DOHH2 (cell line): ENCODE data around the gene HRH1.

Experiments used
- H3F3A ChIP-seq: fragments of 200-600 bp; sonication (generic), shearing (Covaris generic); 2 replicates; pipeline ENCODE4 v1.6.0; 2016; ENCODE audit warnings: antibody characterized with exemption, mild to moderate bottlenecking; ENCODE audit not compliant: control insufficient read depth, insufficient read depth
- H3K27ac ChIP-seq: fragments of 200-600 bp; sonication (generic); 2 replicates; pipeline ENCODE4 v1.5.1; 2014; ENCODE audit warnings: low read depth, mild to moderate bottlenecking, low read length, moderate library complexity
- H3K27me3 ChIP-seq: fragments of 200-600 bp; sonication (generic); 2 replicates; pipeline ENCODE4 v1.6.1; 2014; ENCODE audit warnings: mild to moderate bottlenecking, low read length, mixed read lengths; ENCODE audit not compliant: control insufficient read depth
- H3K36me3 ChIP-seq: fragments of 200-600 bp; sonication (generic); 2 replicates; pipeline ENCODE4 v1.6.1; 2014; ENCODE audit warnings: mild to moderate bottlenecking, low read length, moderate library complexity, mixed read lengths; ENCODE audit not compliant: control insufficient read depth
- H3K4me1 ChIP-seq: fragments of 200-600 bp; sonication (generic); 2 replicates; pipeline ENCODE4 v1.6.1; 2014; ENCODE audit warnings: mild to moderate bottlenecking, low read length, mixed read lengths; ENCODE audit not compliant: control insufficient read depth
- H3K4me2 ChIP-seq: fragments of 200-600 bp; sonication (generic); 2 replicates; pipeline ENCODE4 v1.6.0; 2014; ENCODE audit warnings: mild to moderate bottlenecking, low read length, moderate library complexity
- H3K4me3 ChIP-seq: fragments of 200-600 bp; sonication (generic); 2 replicates; pipeline ENCODE4 v1.5.1; 2014; ENCODE audit warnings: mild to moderate bottlenecking, low read length, mixed read lengths
- H3K79me2 ChIP-seq: fragments of 200-600 bp; sonication (generic); 2 replicates; pipeline ENCODE4 v1.6.1; 2014; ENCODE audit warnings: mild to moderate bottlenecking, low read length, mixed read lengths; ENCODE audit not compliant: control insufficient read depth
- H3K9me2 ChIP-seq: fragments of 200-600 bp; sonication (generic); replicated peaks from 2 replicates; pipeline ENCODE4 v1.6.1; 2014; ENCODE audit warnings: mild to moderate bottlenecking, low read length, mixed read lengths; ENCODE audit not compliant: control insufficient read depth
- H3K9me3 ChIP-seq: fragments of 200-600 bp; sonication (generic); 2 replicates; pipeline ENCODE4 v1.6.1; 2014; ENCODE audit warnings: antibody characterized with exemption, low read length, mixed read lengths; ENCODE audit not compliant: control insufficient read depth, insufficient read depth
- H4K20me1 ChIP-seq: fragments of 200-600 bp; sonication (generic); 2 replicates; pipeline ENCODE4 v1.6.0; 2014; ENCODE audit warnings: low read depth, mild to moderate bottlenecking, antibody characterized with exemption, low read length, moderate library complexity; ENCODE audit not compliant: control insufficient read depth, insufficient read depth
- CTCF ChIP-seq: fragments of 200-600 bp; sonication (generic); IDR thresholded peaks from one replicate; pipeline ENCODE4 v1.5.1; 2014; ENCODE audit warnings: antibody characterized with exemption, mild to moderate bottlenecking, low read depth, low read length; ENCODE audit not compliant: poor library complexity, severe bottlenecking
- EZH2phosphoT487 ChIP-seq: fragments of 200-600 bp; sonication (generic); IDR thresholded peaks from 2 replicates; pipeline ENCODE4 v1.6.1; 2017; ENCODE audit warnings: borderline replicate concordance, mild to moderate bottlenecking, antibody characterized with exemption, low read length, moderate library complexity, mixed read lengths

The HRH1 gene

GRCh38 chr3:11238880-11239279, 84.6 kb downstream of the HRH1 start:
- peaks cover 15% of the 10 kb centered on the region for H3K27me3 ChIP-seq
- H3K4me3 ChIP-seq = no peak overlapping the region
- H3K9me3 ChIP-seq = peaks cover 10% of the 10 kb centered on the region
- H3K4me2 ChIP-seq = no peak overlapping the region
- H3K79me2 ChIP-seq = no peaks in the 10 kb centered on the region
- no peaks in the 10 kb centered on the region for H3K9me2 ChIP-seq
- H3K27ac ChIP-seq = no peak overlapping the region
- TF ChIP-seq CTCF = no peak
- TF ChIP-seq EZH2phosphoT487 = no peak
- H3K36me3 ChIP-seq = no peaks in the 10 kb centered on the region
- no peaks in the 10 kb centered on the region for H3K4me1 ChIP-seq
- H4K20me1 ChIP-seq = no peaks in the 10 kb centered on the region
- no peaks in the 10 kb centered on the region for H3F3A ChIP-seq

DNA sequence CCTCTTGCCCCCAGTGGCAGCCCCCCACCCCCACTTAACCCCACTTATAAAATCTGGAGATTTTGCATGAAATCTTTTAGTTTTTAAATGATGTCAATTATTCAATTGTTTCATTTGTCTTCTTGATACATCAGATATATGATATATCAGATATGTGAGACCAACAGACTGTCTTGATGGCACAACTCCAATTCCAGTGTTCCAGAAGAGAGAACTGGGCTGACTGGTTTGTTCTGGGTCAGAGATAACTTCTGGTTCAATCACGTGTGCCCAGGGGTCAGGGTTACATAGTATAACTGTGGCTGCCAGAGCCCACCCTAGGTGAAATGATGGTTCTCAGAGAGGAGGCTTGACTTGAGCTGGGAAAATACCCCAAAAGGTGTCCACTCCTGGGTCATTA, 85.5 kb downstream of the HRH1 start:
- H3K27me3 ChIP-seq = peaks cover 15% of the 10 kb centered on the region
- no peaks in the 10 kb centered on the region for H3K4me1 ChIP-seq
- H3F3A ChIP-seq = no peaks in the 10 kb centered on the region
- H4K20me1 ChIP-seq = no peaks in the 10 kb centered on the region
- H3K4me3 ChIP-seq = no peak overlapping the region
- no peak overlapping the region for H3K27ac ChIP-seq
- no peaks in the 10 kb centered on the region for H3K36me3 ChIP-seq
- H3K9me3 ChIP-seq = peaks cover 10% of the 10 kb centered on the region
- no peaks in the 10 kb centered on the region for H3K79me2 ChIP-seq
- H3K9me2 ChIP-seq = no peaks in the 10 kb centered on the region
- no peak for TF ChIP-seq CTCF
- no peak for TF ChIP-seq EZH2phosphoT487
- no peak overlapping the region for H3K4me2 ChIP-seq

DNA sequence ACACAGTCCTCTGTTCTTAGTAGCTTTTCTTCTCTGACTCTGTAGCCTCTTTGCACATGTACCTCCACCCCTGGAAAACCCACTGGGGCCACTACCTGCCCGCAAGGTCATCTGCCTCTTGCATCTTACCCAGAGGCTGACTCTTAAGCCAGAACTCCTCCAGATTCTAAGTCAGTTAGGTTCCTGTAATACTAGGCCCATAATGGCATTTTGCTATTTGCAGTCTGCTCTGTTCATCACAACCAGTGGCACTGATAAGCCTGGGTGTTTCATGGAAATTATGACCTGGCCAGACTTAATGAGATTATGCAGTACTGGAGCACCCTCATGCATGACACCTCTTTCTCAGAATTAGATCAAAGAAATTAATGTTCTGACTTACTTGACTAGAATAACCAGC, 86.2 kb downstream of the HRH1 start:
- peaks cover 15% of the 10 kb centered on the region for H3K27me3 ChIP-seq
- no peaks in the 10 kb centered on the region for H3K4me1 ChIP-seq
- no peak overlapping the region for H3K4me3 ChIP-seq
- peaks cover 10% of the 10 kb centered on the region for H3K9me3 ChIP-seq
- no peaks in the 10 kb centered on the region for H3K79me2 ChIP-seq
- H3K4me2 ChIP-seq = no peak overlapping the region
- H3K9me2 ChIP-seq = no peaks in the 10 kb centered on the region
- no peaks in the 10 kb centered on the region for H3F3A ChIP-seq
- no peak overlapping the region for H3K27ac ChIP-seq
- no peak for TF ChIP-seq EZH2phosphoT487
- TF ChIP-seq CTCF = no peak
- H4K20me1 ChIP-seq = no peaks in the 10 kb centered on the region
- no peaks in the 10 kb centered on the region for H3K36me3 ChIP-seq

GRCh38 chr3:11244121-11244677, 89.9 kb downstream of the HRH1 start:
- Histone ChIP-seq H3K4me2 (no peak overlapping the region), H3K36me3 (no peaks in the 10 kb centered on the region), H3K27me3 (peaks cover 2% of the 10 kb centered on the region), H3K4me1 (no peaks in the 10 kb centered on the region), H3F3A (no peaks in the 10 kb centered on the region), H4K20me1 (no peaks in the 10 kb centered on the region), H3K9me2 (no peaks in the 10 kb centered on the region), H3K79me2 (no peaks in the 10 kb centered on the region), H3K4me3 (no peak overlapping the region), H3K27ac (no peak overlapping the region), H3K9me3 (peaks cover 4% of the 10 kb centered on the region; the same call in 1 of the 2 replicates)
- TF ChIP-seq CTCF (no peak), EZH2phosphoT487 (no peak)
